HepG2 (cell line): ENCODE measurements around the gene SLC25A19. TPM values are rescaled to one million over a fixed set of nuclear protein-coding genes. Genes with fewer than 3 reads are reported as not detected.
A peak's percentile ranks its signal among the peaks of the same experiment; 100 is the strongest.

ENCODE experiments used
- FOXP1 ChIP-seq, 2 experiments: fragments of 450-650 bp in 1 of 2; IDR thresholded peaks; 2 replicates each; pipeline ENCODE4 v1.6.1; 2017 to 2018; ENCODE audit warnings: antibody characterized with exemption in 1 of 2
- MZF1 ChIP-seq: sonication (generic); formaldehyde crosslinking; IDR thresholded peaks from 2 replicates; pipeline ENCODE4 v1.8.1; 2023; ENCODE audit warnings: mild to moderate bottlenecking, missing genetic modification reagents, borderline replicate concordance
- NFE2L1 ChIP-seq: sonication (generic); formaldehyde crosslinking; IDR thresholded peaks from 2 replicates; pipeline ENCODE4 v1.4.0; 2020; ENCODE audit warnings: missing genetic modification reagents, mild to moderate bottlenecking, borderline replicate concordance
- RELA ChIP-seq: sonication (generic); formaldehyde crosslinking; IDR thresholded peaks from 2 replicates; pipeline ENCODE4 v1.4.0; 2020; ENCODE audit warnings: missing genetic modification reagents
- SMAD1 ChIP-seq: sonication (generic); formaldehyde crosslinking; IDR thresholded peaks from 2 replicates; pipeline ENCODE4 v1.4.0; 2020; ENCODE audit warnings: missing genetic modification reagents, low read depth, mild to moderate bottlenecking, borderline replicate concordance
- ZBTB38 ChIP-seq: sonication (generic); formaldehyde crosslinking; IDR thresholded peaks from 2 replicates; pipeline ENCODE4 v1.5.1; 2020; ENCODE audit warnings: mild to moderate bottlenecking, missing genetic modification reagents
- ZFP41 ChIP-seq: sonication (generic); formaldehyde crosslinking; IDR thresholded peaks from 2 replicates; pipeline ENCODE4 v1.4.0; 2020; ENCODE audit warnings: mild to moderate bottlenecking, missing genetic modification reagents, borderline replicate concordance
- ZMYM3 ChIP-seq: sonication (generic); formaldehyde crosslinking; IDR thresholded peaks from 2 replicates; pipeline ENCODE4 v1.5.1; 2020; ENCODE audit warnings: mild to moderate bottlenecking, missing genetic modification reagents
- ZNF143 ChIP-seq: sonication (generic); formaldehyde crosslinking; IDR thresholded peaks from 2 replicates; pipeline ENCODE4 v1.4.0; 2020; ENCODE audit warnings: missing genetic modification reagents
- ZNF569 ChIP-seq: sonication (generic); formaldehyde crosslinking; IDR thresholded peaks from 2 replicates; pipeline ENCODE4 v1.5.0; 2020; ENCODE audit warnings: mild to moderate bottlenecking, missing genetic modification reagents, moderate library complexity, borderline replicate concordance
- polyA plus RNA-seq, 8 experiments: library from polyadenylated mRNA; depleted of rRNA in 3 of 8; stranded (reverse) in 7 of 8; unstranded in 1 of 8; fragments of >200 nt; fragmentation: Illumina TruSeq in 4 of 8; extraction: Trizol in 4 of 8; gene quantifications; 2 replicates each; pipeline versions ENCODE4 v1.2.1 to v1.2.3, GENCODE V29; 2011 to 2016; ENCODE audit warnings: low read depth in 4 of 8, missing spikeins in 1 of 8, mixed read lengths in 1 of 8; ENCODE audit not compliant: insufficient read depth in 1 of 8
- total RNA-seq, 5 experiments: library from RNA; depleted of rRNA; stranded (reverse); fragments of >200 nt; fragmentation: Illumina TruSeq; extraction: Trizol; gene quantifications; 2 replicates each; pipeline ENCODE4 v1.2.3, GENCODE V29; 2016; ENCODE audit warnings: low read depth in 1 of 5
- TF ChIP-seq, protein P1 (sequence below): IDR thresholded peaks from 2 replicates; pipeline ENCODE4 v1.6.1; 2018; ENCODE audit warnings: missing genetic modification reagents
- TF ChIP-seq, protein P2 (sequence below): IDR thresholded peaks from 2 replicates; pipeline ENCODE4 v1.6.1; 2016
- TF ChIP-seq, protein P3 (sequence below), 2 experiments: sonication (generic) in 1 of 2; formaldehyde crosslinking in 1 of 2; IDR thresholded peaks; 2 replicates each; pipeline versions ENCODE4 v1.6.1 to v1.9.0; 2014 to 2022; ENCODE audit warnings: antibody characterized with exemption in 1 of 2, borderline replicate concordance in 1 of 2, inconsistent platforms in 1 of 2, low read depth in 1 of 2, missing genetic modification reagents in 1 of 2
- TF ChIP-seq, protein P4 (sequence below): sonication (generic); formaldehyde crosslinking; IDR thresholded peaks from 2 replicates; pipeline ENCODE4 v1.5.1; 2020; ENCODE audit warnings: mild to moderate bottlenecking, missing genetic modification reagents

SLC25A19 gene
- total and polyA plus RNA-seq, 2 of the 13 experiments (the other 11 are each of a cell fraction or from before 2014, with no cell fraction given): 24.4 to 41.4 TPM

- TF ChIP-seq SMAD1: no peak; the same call in 1 of the 2 replicates
- no peak for TF ChIP-seq ZNF569 (CRISPR knock-in tag)
- TF ChIP-seq RELA (CRISPR knock-in tag): 0 out of 2 replicates have a peak, but pooled peaks have one; percentile 16
- TF ChIP-seq MZF1 (CRISPR knock-in tag): no peak
- TF ChIP-seq FOXP1 (IDR thresholded peaks at IDR 0.05): no peak
- TF ChIP-seq FOXP1 (CRISPR knock-in tag; IDR thresholded peaks at IDR 0.05): no peak
- TF ChIP-seq NFE2L1 (CRISPR knock-in tag): peak; percentile 65; the same call in 1 of the 2 replicates
- TF ChIP-seq, protein P1, sequence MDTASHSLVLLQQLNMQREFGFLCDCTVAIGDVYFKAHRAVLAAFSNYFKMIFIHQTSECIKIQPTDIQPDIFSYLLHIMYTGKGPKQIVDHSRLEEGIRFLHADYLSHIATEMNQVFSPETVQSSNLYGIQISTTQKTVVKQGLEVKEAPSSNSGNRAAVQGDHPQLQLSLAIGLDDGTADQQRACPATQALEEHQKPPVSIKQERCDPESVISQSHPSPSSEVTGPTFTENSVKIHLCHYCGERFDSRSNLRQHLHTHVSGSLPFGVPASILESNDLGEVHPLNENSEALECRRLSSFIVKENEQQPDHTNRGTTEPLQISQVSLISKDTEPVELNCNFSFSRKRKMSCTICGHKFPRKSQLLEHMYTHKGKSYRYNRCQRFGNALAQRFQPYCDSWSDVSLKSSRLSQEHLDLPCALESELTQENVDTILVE (CRISPR knock-in tag): peak; percentile 37
- peak; percentile 31; the same call in 1 of the 2 replicates for TF ChIP-seq ZBTB38 (CRISPR knock-in tag)
- TF ChIP-seq ZFP41 (CRISPR knock-in tag): peak; percentile 46; the same call in 1 of the 2 replicates
- TF ChIP-seq, protein P2, sequence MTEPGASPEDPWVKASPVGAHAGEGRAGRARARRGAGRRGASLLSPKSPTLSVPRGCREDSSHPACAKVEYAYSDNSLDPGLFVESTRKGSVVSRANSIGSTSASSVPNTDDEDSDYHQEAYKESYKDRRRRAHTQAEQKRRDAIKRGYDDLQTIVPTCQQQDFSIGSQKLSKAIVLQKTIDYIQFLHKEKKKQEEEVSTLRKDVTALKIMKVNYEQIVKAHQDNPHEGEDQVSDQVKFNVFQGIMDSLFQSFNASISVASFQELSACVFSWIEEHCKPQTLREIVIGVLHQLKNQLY (CRISPR knock-in tag): 0 out of 2 replicates have a peak, but pooled peaks have one; percentile 13
- TF ChIP-seq ZMYM3 (CRISPR knock-in tag): peak; percentile 72
- TF ChIP-seq, protein P3, sequence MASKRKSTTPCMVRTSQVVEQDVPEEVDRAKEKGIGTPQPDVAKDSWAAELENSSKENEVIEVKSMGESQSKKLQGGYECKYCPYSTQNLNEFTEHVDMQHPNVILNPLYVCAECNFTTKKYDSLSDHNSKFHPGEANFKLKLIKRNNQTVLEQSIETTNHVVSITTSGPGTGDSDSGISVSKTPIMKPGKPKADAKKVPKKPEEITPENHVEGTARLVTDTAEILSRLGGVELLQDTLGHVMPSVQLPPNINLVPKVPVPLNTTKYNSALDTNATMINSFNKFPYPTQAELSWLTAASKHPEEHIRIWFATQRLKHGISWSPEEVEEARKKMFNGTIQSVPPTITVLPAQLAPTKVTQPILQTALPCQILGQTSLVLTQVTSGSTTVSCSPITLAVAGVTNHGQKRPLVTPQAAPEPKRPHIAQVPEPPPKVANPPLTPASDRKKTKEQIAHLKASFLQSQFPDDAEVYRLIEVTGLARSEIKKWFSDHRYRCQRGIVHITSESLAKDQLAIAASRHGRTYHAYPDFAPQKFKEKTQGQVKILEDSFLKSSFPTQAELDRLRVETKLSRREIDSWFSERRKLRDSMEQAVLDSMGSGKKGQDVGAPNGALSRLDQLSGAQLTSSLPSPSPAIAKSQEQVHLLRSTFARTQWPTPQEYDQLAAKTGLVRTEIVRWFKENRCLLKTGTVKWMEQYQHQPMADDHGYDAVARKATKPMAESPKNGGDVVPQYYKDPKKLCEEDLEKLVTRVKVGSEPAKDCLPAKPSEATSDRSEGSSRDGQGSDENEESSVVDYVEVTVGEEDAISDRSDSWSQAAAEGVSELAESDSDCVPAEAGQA (IDR thresholded peaks at IDR 0.05; ENCODE audit: low read depth): 0 out of 2 replicates have a peak, but pooled peaks have one; percentile 7
- TF ChIP-seq, protein P3 (CRISPR knock-in tag; IDR thresholded peaks at IDR 0.05; ENCODE audit: borderline replicate concordance): no peak
- peak; percentile 32; the same call in 1 of the 2 replicates for TF ChIP-seq ZNF143 (CRISPR knock-in tag)
- TF ChIP-seq, protein P4, sequence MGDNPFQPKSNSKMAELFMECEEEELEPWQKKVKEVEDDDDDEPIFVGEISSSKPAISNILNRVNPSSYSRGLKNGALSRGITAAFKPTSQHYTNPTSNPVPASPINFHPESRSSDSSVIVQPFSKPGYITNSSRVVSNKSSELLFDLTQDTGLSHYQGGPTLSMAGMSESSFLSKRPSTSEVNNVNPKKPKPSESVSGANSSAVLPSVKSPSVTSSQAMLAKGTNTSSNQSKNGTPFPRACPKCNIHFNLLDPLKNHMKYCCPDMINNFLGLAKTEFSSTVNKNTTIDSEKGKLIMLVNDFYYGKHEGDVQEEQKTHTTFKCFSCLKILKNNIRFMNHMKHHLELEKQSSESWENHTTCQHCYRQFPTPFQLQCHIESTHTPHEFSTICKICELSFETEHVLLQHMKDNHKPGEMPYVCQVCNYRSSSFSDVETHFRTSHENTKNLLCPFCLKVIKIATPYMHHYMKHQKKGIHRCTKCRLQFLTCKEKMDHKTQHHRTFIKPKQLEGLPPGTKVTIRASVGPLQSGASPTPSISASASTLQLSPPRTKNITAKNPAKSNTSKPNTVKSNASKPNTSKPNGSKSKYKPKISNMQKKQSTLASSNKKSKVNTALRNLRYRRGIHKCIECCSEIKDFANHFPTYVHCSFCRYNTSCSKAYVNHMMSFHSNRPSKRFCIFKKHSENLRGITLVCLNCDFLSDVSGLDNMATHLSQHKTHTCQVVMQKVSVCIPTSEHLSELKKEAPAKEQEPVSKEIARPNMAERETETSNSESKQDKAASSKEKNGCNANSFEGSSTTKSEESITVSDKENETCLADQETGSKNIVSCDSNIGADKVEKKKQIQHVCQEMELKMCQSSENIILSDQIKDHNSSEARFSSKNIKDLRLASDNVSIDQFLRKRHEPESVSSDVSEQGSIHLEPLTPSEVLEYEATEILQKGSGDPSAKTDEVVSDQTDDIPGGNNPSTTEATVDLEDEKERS (CRISPR knock-in tag): no peak; the same call in none of the 2 replicates
Observed at GRCh38 chr17:75270218-75270965, 18.8 kb downstream of the SLC25A19 start (continued).
